Measurements from ENCODE around the gene ARHGAP21.

DNA sequence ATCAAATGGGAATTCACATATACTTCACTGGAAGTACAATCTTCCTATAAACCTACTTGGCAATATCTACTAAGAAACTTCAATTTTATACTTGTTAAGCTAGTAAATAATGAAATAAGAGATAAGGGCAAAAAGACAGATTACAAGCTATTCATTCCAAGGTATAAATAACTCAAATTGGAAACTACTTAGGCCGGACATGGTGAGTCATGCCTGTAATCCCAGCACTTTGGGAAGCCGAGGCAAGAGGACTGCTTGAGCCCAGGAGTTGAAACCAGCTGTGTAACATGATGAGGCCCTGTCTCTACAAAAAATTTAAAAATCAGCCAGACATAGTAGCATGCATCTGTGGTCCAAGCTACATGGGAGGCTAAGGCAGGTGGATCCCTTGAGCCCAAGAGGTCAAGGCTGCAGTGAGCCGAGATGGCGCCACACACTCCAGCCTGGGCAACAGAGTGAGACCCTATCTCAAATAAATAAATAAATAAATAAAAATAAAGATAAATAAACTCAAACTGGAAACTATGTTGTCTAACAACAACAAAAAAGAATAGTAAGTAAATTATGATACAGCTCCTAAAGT, 37.6 kb downstream of the ARHGAP21 start:
- TF ChIP-seq SIN3A (IDR thresholded peaks at IDR 0.05; ENCODE audit: borderline replicate concordance, insufficient read depth, low read depth, low read length) (no peak), POLR2AphosphoS5 (IDR thresholded peaks at IDR 0.05; ENCODE audit: low read depth, low read length) (no peak), TCF7L2 (IDR thresholded peaks at IDR 0.05; ENCODE audit: low read depth, low read length) (no peak)
- TF ChIP-seq, protein P1, sequence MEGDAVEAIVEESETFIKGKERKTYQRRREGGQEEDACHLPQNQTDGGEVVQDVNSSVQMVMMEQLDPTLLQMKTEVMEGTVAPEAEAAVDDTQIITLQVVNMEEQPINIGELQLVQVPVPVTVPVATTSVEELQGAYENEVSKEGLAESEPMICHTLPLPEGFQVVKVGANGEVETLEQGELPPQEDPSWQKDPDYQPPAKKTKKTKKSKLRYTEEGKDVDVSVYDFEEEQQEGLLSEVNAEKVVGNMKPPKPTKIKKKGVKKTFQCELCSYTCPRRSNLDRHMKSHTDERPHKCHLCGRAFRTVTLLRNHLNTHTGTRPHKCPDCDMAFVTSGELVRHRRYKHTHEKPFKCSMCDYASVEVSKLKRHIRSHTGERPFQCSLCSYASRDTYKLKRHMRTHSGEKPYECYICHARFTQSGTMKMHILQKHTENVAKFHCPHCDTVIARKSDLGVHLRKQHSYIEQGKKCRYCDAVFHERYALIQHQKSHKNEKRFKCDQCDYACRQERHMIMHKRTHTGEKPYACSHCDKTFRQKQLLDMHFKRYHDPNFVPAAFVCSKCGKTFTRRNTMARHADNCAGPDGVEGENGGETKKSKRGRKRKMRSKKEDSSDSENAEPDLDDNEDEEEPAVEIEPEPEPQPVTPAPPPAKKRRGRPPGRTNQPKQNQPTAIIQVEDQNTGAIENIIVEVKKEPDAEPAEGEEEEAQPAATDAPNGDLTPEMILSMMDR (IDR thresholded peaks at IDR 0.05) = no peak
- TF ChIP-seq, protein P2, sequence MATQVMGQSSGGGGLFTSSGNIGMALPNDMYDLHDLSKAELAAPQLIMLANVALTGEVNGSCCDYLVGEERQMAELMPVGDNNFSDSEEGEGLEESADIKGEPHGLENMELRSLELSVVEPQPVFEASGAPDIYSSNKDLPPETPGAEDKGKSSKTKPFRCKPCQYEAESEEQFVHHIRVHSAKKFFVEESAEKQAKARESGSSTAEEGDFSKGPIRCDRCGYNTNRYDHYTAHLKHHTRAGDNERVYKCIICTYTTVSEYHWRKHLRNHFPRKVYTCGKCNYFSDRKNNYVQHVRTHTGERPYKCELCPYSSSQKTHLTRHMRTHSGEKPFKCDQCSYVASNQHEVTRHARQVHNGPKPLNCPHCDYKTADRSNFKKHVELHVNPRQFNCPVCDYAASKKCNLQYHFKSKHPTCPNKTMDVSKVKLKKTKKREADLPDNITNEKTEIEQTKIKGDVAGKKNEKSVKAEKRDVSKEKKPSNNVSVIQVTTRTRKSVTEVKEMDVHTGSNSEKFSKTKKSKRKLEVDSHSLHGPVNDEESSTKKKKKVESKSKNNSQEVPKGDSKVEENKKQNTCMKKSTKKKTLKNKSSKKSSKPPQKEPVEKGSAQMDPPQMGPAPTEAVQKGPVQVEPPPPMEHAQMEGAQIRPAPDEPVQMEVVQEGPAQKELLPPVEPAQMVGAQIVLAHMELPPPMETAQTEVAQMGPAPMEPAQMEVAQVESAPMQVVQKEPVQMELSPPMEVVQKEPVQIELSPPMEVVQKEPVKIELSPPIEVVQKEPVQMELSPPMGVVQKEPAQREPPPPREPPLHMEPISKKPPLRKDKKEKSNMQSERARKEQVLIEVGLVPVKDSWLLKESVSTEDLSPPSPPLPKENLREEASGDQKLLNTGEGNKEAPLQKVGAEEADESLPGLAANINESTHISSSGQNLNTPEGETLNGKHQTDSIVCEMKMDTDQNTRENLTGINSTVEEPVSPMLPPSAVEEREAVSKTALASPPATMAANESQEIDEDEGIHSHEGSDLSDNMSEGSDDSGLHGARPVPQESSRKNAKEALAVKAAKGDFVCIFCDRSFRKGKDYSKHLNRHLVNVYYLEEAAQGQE (IDR thresholded peaks at IDR 0.05; ENCODE audit: insufficient read depth in 1 of 2, low read depth in 2 of 2, low read length in 1 of 2) = no peak
